Measurements from ENCODE around the gene SEC11A.

Gene SEC11A

GRCh38 chr15:84659904-84660781 lies 55.8 kb downstream of the SEC11A start:
- H3K27ac ChIP-seq = peak overlapping the region; percentile 95
- TF ChIP-seq, protein P1, sequence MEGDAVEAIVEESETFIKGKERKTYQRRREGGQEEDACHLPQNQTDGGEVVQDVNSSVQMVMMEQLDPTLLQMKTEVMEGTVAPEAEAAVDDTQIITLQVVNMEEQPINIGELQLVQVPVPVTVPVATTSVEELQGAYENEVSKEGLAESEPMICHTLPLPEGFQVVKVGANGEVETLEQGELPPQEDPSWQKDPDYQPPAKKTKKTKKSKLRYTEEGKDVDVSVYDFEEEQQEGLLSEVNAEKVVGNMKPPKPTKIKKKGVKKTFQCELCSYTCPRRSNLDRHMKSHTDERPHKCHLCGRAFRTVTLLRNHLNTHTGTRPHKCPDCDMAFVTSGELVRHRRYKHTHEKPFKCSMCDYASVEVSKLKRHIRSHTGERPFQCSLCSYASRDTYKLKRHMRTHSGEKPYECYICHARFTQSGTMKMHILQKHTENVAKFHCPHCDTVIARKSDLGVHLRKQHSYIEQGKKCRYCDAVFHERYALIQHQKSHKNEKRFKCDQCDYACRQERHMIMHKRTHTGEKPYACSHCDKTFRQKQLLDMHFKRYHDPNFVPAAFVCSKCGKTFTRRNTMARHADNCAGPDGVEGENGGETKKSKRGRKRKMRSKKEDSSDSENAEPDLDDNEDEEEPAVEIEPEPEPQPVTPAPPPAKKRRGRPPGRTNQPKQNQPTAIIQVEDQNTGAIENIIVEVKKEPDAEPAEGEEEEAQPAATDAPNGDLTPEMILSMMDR (IDR thresholded peaks at IDR 0.05) = no peak
- TF ChIP-seq ZFX (IDR thresholded peaks at IDR 0.05; ENCODE audit: borderline replicate concordance) = no peak

DNA sequence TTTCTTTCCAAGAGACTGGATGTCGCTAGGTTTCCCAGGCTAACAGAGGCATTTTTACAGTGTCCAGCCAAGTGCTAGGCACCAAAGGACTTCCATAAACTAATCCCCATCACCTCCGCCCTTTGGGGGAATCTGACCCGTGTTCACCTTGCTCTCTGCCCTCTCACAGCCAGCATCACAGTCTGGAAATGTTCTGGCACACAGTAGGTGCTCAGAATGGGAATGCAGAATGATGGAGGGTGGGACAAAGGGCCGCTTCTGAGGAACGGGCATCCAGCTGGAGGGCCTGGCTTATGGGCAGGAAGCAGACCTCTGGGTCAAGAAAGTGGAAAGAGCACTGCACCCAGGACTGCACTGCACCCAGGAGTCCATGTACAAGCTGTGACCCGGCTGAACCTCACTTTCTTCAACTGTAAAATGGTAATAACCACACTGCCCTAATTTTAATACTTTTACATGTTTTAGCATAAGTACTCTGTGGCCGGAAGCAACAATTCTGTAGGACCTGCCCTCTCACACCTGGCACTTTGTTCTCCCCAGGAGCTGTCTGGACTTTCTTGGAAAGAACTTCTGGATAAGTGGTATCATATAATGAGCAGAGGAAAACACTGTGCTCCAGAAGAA lies 57.0 kb downstream of the SEC11A start:
- TF ChIP-seq ZFX (IDR thresholded peaks at IDR 0.05; ENCODE audit: borderline replicate concordance) = no peak
- TF ChIP-seq, protein P1 (IDR thresholded peaks at IDR 0.05) = no peak
- peak overlapping the region; percentile 95 for H3K27ac ChIP-seq

- peak within 1 kb of the TSS; percentile 95 for H3K27ac ChIP-seq
- no peak for TF ChIP-seq ZFX (IDR thresholded peaks at IDR 0.05; ENCODE audit: borderline replicate concordance)
- TF ChIP-seq, protein P1 (IDR thresholded peaks at IDR 0.05) = peak; percentile 65
Measured at GRCh38 chr15:84658080-84658787, 57.7 kb downstream of the SEC11A start, which contains the start of gene NMB. Gene NMB (minus strand): TSS chr15:84658199. CDS start chr15:84658152, 47 bp downstream.

DNA sequence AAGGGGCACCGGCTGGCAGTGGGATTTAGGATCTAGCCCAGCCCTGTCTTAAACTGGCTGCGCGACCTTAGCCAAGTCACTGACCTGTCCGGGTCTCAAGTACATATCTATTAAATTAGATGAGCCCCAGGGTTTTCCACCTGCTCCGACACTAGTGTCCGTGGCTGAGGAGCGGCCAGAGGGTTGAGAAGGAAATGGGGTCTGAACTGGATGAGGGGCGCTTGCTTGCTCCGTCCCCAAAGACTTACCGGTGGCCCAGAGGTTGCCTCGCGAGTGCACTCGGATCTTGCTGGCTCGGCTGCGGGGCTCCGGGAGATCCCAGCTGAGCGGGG lies 58.2 kb downstream of the SEC11A start:
- H3K27ac ChIP-seq = peak overlapping the region; percentile 95
- TF ChIP-seq, protein P1 (IDR thresholded peaks at IDR 0.05) = no peak
- no peak for TF ChIP-seq ZFX (IDR thresholded peaks at IDR 0.05; ENCODE audit: borderline replicate concordance)

DNA sequence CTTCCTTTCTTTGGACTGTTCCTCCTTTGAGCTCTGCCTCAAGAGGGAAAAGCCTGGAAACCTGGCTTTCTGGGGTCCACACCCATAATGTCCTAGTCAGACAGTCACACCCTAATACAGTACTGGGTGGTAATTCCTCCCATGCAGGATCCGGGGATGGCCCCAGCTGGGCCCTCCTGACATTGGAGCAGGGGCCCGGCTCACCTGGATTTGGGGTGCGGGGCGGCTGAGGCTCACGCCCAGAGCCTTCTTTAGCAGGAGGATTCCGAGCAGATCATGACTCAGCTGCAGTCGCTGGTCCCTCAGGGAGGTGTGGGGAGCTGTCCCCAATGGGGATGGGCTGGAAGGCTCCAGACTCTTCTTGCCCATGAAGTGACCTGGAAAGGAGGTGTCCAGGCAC lies 59.0 kb downstream of the SEC11A start:
- no peak for TF ChIP-seq ZFX (IDR thresholded peaks at IDR 0.05; ENCODE audit: borderline replicate concordance)
- TF ChIP-seq, protein P1 (IDR thresholded peaks at IDR 0.05) = no peak
- H3K27ac ChIP-seq = peak overlapping the region; percentile 95

DNA sequence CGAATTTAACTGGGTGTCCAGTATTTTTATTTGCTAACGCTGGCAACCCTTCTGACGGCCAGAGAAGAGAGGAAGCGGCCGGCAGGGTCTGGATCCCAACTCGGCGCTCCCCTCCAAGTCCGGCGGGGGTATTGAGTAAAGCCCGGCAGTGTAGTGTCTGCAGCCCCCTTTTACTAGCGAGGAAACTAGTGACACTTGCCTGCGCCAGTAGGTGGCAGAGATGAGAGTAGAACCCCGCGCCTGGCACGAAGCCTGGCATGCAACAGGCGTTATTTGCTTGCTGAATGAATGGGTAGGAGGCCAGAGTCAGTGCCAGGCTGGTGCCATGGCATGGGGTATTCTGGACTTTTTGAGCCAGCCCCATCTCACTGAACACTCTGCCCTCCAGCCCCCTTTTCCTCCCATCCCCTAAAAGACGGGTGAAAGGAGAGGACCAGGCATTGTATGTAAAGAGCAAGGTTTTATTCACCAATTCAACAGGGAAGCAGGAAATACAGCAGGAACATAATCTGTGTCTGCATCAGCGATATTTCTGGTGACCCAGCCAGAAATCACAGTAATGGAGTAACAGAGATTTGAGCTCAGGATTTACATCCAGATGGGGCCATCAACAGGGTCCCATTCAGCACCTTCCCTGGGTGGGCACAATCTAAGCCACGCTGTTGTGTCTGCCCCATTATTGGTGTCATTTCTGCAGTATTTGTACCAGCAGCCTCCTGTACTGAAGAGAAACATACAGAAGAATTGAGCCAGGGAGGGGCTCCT lies 61.1 kb downstream of the SEC11A start:
- peak overlapping the region; percentile 95 for H3K27ac ChIP-seq
- no peak for TF ChIP-seq ZFX (IDR thresholded peaks at IDR 0.05; ENCODE audit: borderline replicate concordance)
- TF ChIP-seq, protein P1 (IDR thresholded peaks at IDR 0.05) = peak; percentile 87
